H9 (cell line): Measurements from ENCODE around the gene EGFL8. TPM values are rescaled to one million over a fixed set of nuclear protein-coding genes. Genes with fewer than 3 reads are reported as not detected.

Experiments
- DNase-seq: peaks from one replicate; pipeline ENCODE4 v3.0.0-alpha.2; 2017
- H2AFZ ChIP-seq: one replicate; pipeline ENCODE4 v1.6.1; 2013; ENCODE audit warnings: mild to moderate bottlenecking, low read length, control low read depth, moderate library complexity
- H2AK5ac ChIP-seq: 2 replicates; pipeline ENCODE4 v1.6.1; 2013; ENCODE audit warnings: low read length, control low read depth, mixed read lengths; ENCODE audit not compliant: insufficient read length
- H2BK120ac ChIP-seq: one replicate; pipeline ENCODE4 v1.6.1; 2013; ENCODE audit warnings: low read depth, mild to moderate bottlenecking, low read length, control low read depth, inconsistent platforms; ENCODE audit not compliant: poor library complexity, severe bottlenecking
- H2BK12ac ChIP-seq: 2 replicates; pipeline ENCODE4 v1.6.1; 2013; ENCODE audit warnings: low read length, control low read depth, mixed read lengths, low read depth; ENCODE audit not compliant: insufficient read length
- H2BK15ac ChIP-seq: 2 replicates; pipeline ENCODE4 v1.6.1; 2013; ENCODE audit warnings: low read depth, low read length, control low read depth
- H2BK20ac ChIP-seq: one replicate; pipeline ENCODE4 v1.6.1; 2013; ENCODE audit warnings: low read depth, mild to moderate bottlenecking, low read length, control low read depth, inconsistent platforms; ENCODE audit not compliant: poor library complexity, severe bottlenecking
- H2BK5ac ChIP-seq: 2 replicates; pipeline ENCODE4 v1.6.1; 2013; ENCODE audit warnings: low read length, control low read depth, mixed read lengths; ENCODE audit not compliant: insufficient read length
- H3K14ac ChIP-seq: 2 replicates; pipeline ENCODE4 v1.6.1; 2013; ENCODE audit warnings: low read length, control low read depth; ENCODE audit not compliant: insufficient read depth
- H3K18ac ChIP-seq: 2 replicates; pipeline ENCODE4 v1.6.1; 2013; ENCODE audit warnings: low read depth, mild to moderate bottlenecking, mixed read lengths, low read length, control low read depth; ENCODE audit not compliant: insufficient read length
- H3K23ac ChIP-seq: 2 replicates; pipeline ENCODE4 v1.6.1; 2013; ENCODE audit warnings: low read length, control low read depth, mixed read lengths, low read depth; ENCODE audit not compliant: insufficient read length
- H3K23me2 ChIP-seq: 2 replicates; pipeline ENCODE4 v1.6.1; 2013; ENCODE audit warnings: low read depth, mild to moderate bottlenecking, mixed read lengths, low read length, control low read depth; ENCODE audit not compliant: insufficient read length, poor library complexity, severe bottlenecking
- H3K27ac ChIP-seq: 2 replicates; pipeline ENCODE4 v1.5.1; 2013; ENCODE audit warnings: low read length, control low read depth, mixed read lengths, low read depth; ENCODE audit not compliant: insufficient read length
- H3K27me3 ChIP-seq: 2 replicates; pipeline ENCODE4 v1.6.1; 2013; ENCODE audit warnings: low read length, control low read depth, inconsistent platforms; ENCODE audit not compliant: insufficient read depth
- H3K4ac ChIP-seq: 2 replicates; pipeline ENCODE4 v1.6.1; 2013; ENCODE audit warnings: low read depth, mild to moderate bottlenecking, control low read depth, inconsistent platforms, low read length, moderate library complexity
- H3K4me1 ChIP-seq: 2 replicates; pipeline ENCODE4 v1.6.1; 2013; ENCODE audit warnings: low read length, control low read depth, inconsistent platforms; ENCODE audit not compliant: insufficient read depth
- H3K4me2 ChIP-seq: 2 replicates; pipeline ENCODE4 v1.6.1; 2013; ENCODE audit warnings: low read length, control low read depth, mixed read lengths; ENCODE audit not compliant: insufficient read length, insufficient read depth
- H3K56ac ChIP-seq: 2 replicates; pipeline ENCODE4 v1.6.1; 2013; ENCODE audit warnings: low read depth, mild to moderate bottlenecking, mixed read lengths, low read length, control low read depth; ENCODE audit not compliant: insufficient read length
- H3K79me1 ChIP-seq: 2 replicates; pipeline ENCODE4 v1.6.1; 2013; ENCODE audit warnings: low read depth, mild to moderate bottlenecking, moderate library complexity, low read length, control low read depth, inconsistent platforms; ENCODE audit not compliant: insufficient read depth, poor library complexity, severe bottlenecking
- H3K79me2 ChIP-seq: 2 replicates; pipeline ENCODE4 v1.6.1; 2013; ENCODE audit warnings: low read length, control low read depth, inconsistent platforms; ENCODE audit not compliant: insufficient read depth
- H3K9ac ChIP-seq: 2 replicates; pipeline ENCODE4 v1.6.1; 2013; ENCODE audit warnings: low read length, control low read depth, mixed read lengths; ENCODE audit not compliant: insufficient read length; ENCODE audit errors: extremely low read depth
- H3K9me3 ChIP-seq: one replicate; pipeline ENCODE4 v1.6.1; 2013; ENCODE audit warnings: low read depth, low read length, inconsistent platforms; ENCODE audit not compliant: control insufficient read depth
- H3T11ph ChIP-seq: one replicate; pipeline ENCODE4 v1.6.1; 2013; ENCODE audit warnings: mild to moderate bottlenecking, low read length, control low read depth, inconsistent platforms
- H4K20me1 ChIP-seq: one replicate; pipeline ENCODE4 v1.6.1; 2013; ENCODE audit not compliant: control insufficient read depth, insufficient read length, insufficient read depth
- H4K5ac ChIP-seq: 2 replicates; pipeline ENCODE4 v1.6.1; 2013; ENCODE audit warnings: low read depth, mild to moderate bottlenecking, mixed read lengths, low read length, control low read depth; ENCODE audit not compliant: insufficient read length
- H4K8ac ChIP-seq: replicated peaks from 2 replicates; pipeline ENCODE4 v1.6.1; 2013; ENCODE audit warnings: low read length, control low read depth, mixed read lengths, low read depth; ENCODE audit not compliant: insufficient read length
- H4K91ac ChIP-seq: 2 replicates; pipeline ENCODE4 v1.6.1; 2013; ENCODE audit warnings: low read depth, mild to moderate bottlenecking, moderate library complexity, mixed read lengths, low read length, control low read depth; ENCODE audit not compliant: insufficient read length
- H3K27ac Mint-ChIP-seq, 3 experiments: 2 replicates in 2 of 3; 3 replicates in 1 of 3; pipeline ENCODE4 v1.8.0; 2020 to 2021; ENCODE audit warnings: mixed read lengths in 3 of 3, mild to moderate bottlenecking in 1 of 3, moderate library complexity in 1 of 3
- H3K27me3 Mint-ChIP-seq: 2 replicates; pipeline ENCODE4 v1.8.0; 2021; ENCODE audit warnings: low read depth, mild to moderate bottlenecking, moderate library complexity, mixed read lengths
- H3K36me3 Mint-ChIP-seq, 3 experiments: 2 replicates in 2 of 3; 3 replicates in 1 of 3; pipeline ENCODE4 v1.8.0; 2020 to 2021; ENCODE audit warnings: low read depth in 3 of 3, mixed read lengths in 3 of 3; ENCODE audit not compliant: insufficient read depth in 1 of 3
- H3K4me1 Mint-ChIP-seq, 2 experiments: 2 replicates each; pipeline ENCODE4 v1.8.0; 2020; ENCODE audit warnings: mixed read lengths in 2 of 2
- H3K4me3 Mint-ChIP-seq, 2 experiments: 2 replicates in 1 of 2; 3 replicates in 1 of 2; pipeline ENCODE4 v1.8.0; 2020 to 2021; ENCODE audit warnings: mild to moderate bottlenecking in 2 of 2, mixed read lengths in 2 of 2, moderate library complexity in 1 of 2
- H3K9me3 Mint-ChIP-seq, 2 experiments: 2 replicates in 1 of 2; 3 replicates in 1 of 2; pipeline ENCODE4 v1.8.0; 2020; ENCODE audit warnings: mild to moderate bottlenecking in 2 of 2, mixed read lengths in 2 of 2, moderate library complexity in 1 of 2
- CTCF ChIP-seq: fragments of 200-600 bp; sonication (generic); conservative IDR thresholded peaks from 3 replicates; pipeline ENCODE4 v1.8.0; 2021; ENCODE audit warnings: antibody characterized with exemption, mild to moderate bottlenecking
- WGBS: extraction: QIAGEN DNeasy Blood & Tissue Kit; methylation state at CpG from one replicate; pipeline ENCODE4 v1.1.7; 2013; ENCODE audit warnings: missing lambda C conversion rate, low lambda C conversion rate, mixed read lengths; ENCODE audit not compliant: insufficient read length; ENCODE audit errors: extremely low coverage; 5-methylcytosine and 5-hydroxymethylcytosine counted together
- total RNA-seq: library from RNA; stranded (reverse); gene quantifications from 2 replicates; pipeline ENCODE4 v1.2.1, GENCODE V29; 2021

EGFL8 gene
- total RNA-seq, 1 experiment from 2014 or later: 27.2 TPM

GRCh38 chr6:32154514-32155161, 9.8 kb upstream of the EGFL8 start:
- H3K23ac ChIP-seq: no peak overlapping the region
- no peak overlapping the region for H2BK5ac ChIP-seq
- H3K27ac ChIP-seq: no peak overlapping the region
- H4K91ac ChIP-seq: no peak overlapping the region
- H3K9ac ChIP-seq: peak overlapping the region; percentile 51
- H4K5ac ChIP-seq: no peak overlapping the region
- H3K56ac ChIP-seq: no peak overlapping the region
- H2BK12ac ChIP-seq: no peak overlapping the region
- H3K4me2 ChIP-seq: peak overlapping the region; percentile 81
- WGBS: no CpG with 5 or more reads among the region's 34 CpGs
- H3T11ph ChIP-seq: no peak overlapping the region
- peaks cover 29% of the 10 kb centered on the region for H3K23me2 ChIP-seq
- no peaks in the 10 kb centered on the region for H4K20me1 ChIP-seq
- H3K27me3 Mint-ChIP-seq: peaks cover 4% of the 10 kb centered on the region
- peak; percentile 82 for DNase-seq
- H3K36me3 Mint-ChIP-seq: peaks cover 24 to 42% (median 27%) of the 10 kb centered on the region in 3 experiments
- H2BK15ac ChIP-seq: no peak overlapping the region
- no peak overlapping the region for H2AK5ac ChIP-seq
- H2BK120ac ChIP-seq: no peak overlapping the region
- peaks cover 2% of the 10 kb centered on the region; the same call in 1 of the 2 replicates for H3K4me1 ChIP-seq
- H3K4me1 Mint-ChIP-seq: peaks cover 35 to 38% of the 10 kb centered on the region in 2 experiments
- no peaks in the 10 kb centered on the region for H3K9me3 Mint-ChIP-seq
- no peaks in the 10 kb centered on the region for H3K9me3 ChIP-seq
- no peaks in the 10 kb centered on the region for H3K79me1 ChIP-seq
- no peaks in the 10 kb centered on the region; the same call in 1 of the 2 replicates for H3K79me2 ChIP-seq
- peak; percentile 66 for TF ChIP-seq CTCF
- no peak overlapping the region for H2AFZ ChIP-seq
- peak overlapping the region; percentile 54 for H3K18ac ChIP-seq
- no peak overlapping the region for H2BK20ac ChIP-seq
- peak overlapping the region; percentile 97 to 98 for H3K4me3 Mint-ChIP-seq
- no peak overlapping the region for H3K4ac ChIP-seq
- no peak overlapping the region for H4K8ac ChIP-seq
- H3K27ac Mint-ChIP-seq: peak overlapping the region; percentile 76 to 99 (median 99); a peak in 5 of 7 replicates
- peak overlapping the region; percentile 9; the same call in 1 of the 2 replicates for H3K14ac ChIP-seq
- no peaks in the 10 kb centered on the region; the same call in 1 of the 2 replicates for H3K27me3 ChIP-seq
